ENCODE measurements around the gene ITGA6. TPM values are rescaled to one million over a fixed set of nuclear protein-coding genes. Genes with fewer than 3 reads are reported as not detected.

Gene ITGA6
- total RNA-seq, 1 donor from 2014 or later, result 26.1 TPM

DNA sequence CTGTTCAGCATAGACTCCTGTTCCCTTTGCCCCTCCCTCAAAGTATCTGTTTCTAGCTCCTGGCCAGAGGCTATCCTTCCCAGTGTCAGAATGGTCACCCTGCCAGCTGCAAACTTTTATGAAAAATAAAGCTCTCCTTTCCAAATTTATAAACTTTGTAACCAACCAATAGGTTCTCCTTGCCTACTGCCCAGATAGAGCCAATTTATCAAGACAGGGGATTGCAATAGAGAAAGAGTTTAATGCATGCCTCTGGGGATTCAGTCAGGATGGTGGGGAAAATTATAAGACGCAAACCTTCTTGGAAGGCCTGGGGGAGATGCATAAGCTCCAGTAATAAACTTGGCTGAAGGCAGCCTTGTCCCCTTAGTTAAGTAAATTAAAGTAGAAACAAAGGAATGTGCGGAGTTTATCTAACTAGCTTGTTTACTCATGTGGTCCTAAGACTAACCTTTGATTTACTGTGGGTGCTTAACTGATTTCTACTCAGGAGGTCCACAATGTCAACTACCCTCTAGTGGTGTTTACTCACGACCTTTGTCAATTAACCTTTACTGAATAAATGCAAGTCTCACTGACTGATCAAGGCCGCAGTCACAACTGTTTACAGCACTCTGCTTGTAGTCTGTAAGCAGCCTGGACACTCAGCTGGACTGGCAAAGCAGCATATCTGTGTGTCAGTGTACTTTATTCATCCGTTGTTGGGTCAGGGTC is 85.6 kb downstream of the ITGA6 start:
- no peaks in the 10 kb centered on the region for H3K4me1 Mint-ChIP-seq (ENCODE audit: unreplicated experiment)
- no peaks in the 10 kb centered on the region for H3K27me3 Mint-ChIP-seq
- no peak overlapping the region for H3K27ac Mint-ChIP-seq
- TF ChIP-seq CTCF (conservative IDR thresholded peaks at IDR 0.05), result no peak
- no peak overlapping the region for H3K4me3 Mint-ChIP-seq
- no peak for DNase-seq (ENCODE audit: extremely low spot score, unreplicated experiment)
- H3K9me3 Mint-ChIP-seq, result peaks cover 17% of the 10 kb centered on the region
- H3K36me3 Mint-ChIP-seq, result no peaks in the 10 kb centered on the region

- DNase-seq (ENCODE audit: extremely low spot score, unreplicated experiment), result no peak
- no peaks in the 10 kb centered on the region for H3K36me3 Mint-ChIP-seq
- H3K27me3 Mint-ChIP-seq, result no peaks in the 10 kb centered on the region
- TF ChIP-seq CTCF (conservative IDR thresholded peaks at IDR 0.05), result no peak
- H3K27ac Mint-ChIP-seq, result no peak overlapping the region
- H3K4me3 Mint-ChIP-seq, result no peak overlapping the region
- peaks cover 17% of the 10 kb centered on the region for H3K9me3 Mint-ChIP-seq
- H3K4me1 Mint-ChIP-seq (ENCODE audit: unreplicated experiment), result no peaks in the 10 kb centered on the region
Measured at GRCh38 chr2:172513524-172513900, 86.1 kb downstream of the ITGA6 start.

GRCh38 chr2:172513935-172514586 is 86.7 kb downstream of the ITGA6 start:
- TF ChIP-seq CTCF (conservative IDR thresholded peaks at IDR 0.05), result no peak
- DNase-seq (ENCODE audit: extremely low spot score, unreplicated experiment), result no peak
- no peak overlapping the region for H3K27ac Mint-ChIP-seq
- H3K36me3 Mint-ChIP-seq, result no peaks in the 10 kb centered on the region
- H3K27me3 Mint-ChIP-seq, result no peaks in the 10 kb centered on the region
- no peak overlapping the region for H3K4me3 Mint-ChIP-seq
- peaks cover 17% of the 10 kb centered on the region for H3K9me3 Mint-ChIP-seq
- H3K4me1 Mint-ChIP-seq (ENCODE audit: unreplicated experiment), result no peaks in the 10 kb centered on the region

DNA sequence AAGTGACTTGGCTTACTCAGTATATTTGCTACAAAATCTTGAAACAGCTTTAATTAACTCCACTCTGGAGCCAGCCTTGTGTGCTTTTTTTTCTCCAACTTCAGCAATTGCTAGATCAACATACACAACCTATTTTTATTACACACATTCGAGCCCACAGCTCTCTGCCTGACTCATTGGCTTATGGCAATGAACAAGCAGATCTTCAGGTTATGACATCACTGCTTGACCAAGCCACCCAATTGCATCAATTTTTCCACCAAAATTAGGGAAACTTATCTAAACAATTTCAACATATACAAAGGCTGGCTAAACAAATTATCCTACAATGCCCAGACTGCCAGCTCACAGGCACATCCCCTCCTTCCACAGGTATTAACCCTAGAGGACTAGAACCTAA is 88.9 kb downstream of the ITGA6 start:
- no peak for DNase-seq (ENCODE audit: extremely low spot score, unreplicated experiment)
- Mint-ChIP-seq H3K27ac (no peak overlapping the region), H3K36me3 (no peaks in the 10 kb centered on the region)

GRCh38 chr2:172518995-172519394 is 91.6 kb downstream of the ITGA6 start:
- Mint-ChIP-seq H3K9me3 (peaks cover 16% of the 10 kb centered on the region), H3K4me1 (ENCODE audit: unreplicated experiment) (no peaks in the 10 kb centered on the region), H3K36me3 (no peaks in the 10 kb centered on the region), H3K27ac (no peak overlapping the region), H3K4me3 (no peak overlapping the region), H3K27me3 (no peaks in the 10 kb centered on the region)
- no peak for DNase-seq (ENCODE audit: extremely low spot score, unreplicated experiment)
- no peak for TF ChIP-seq CTCF (conservative IDR thresholded peaks at IDR 0.05)

More for the DNA sequence above, 88.9 kb downstream of the ITGA6 start:
- Mint-ChIP-seq H3K9me3 (peaks cover 21% of the 10 kb centered on the region), H3K27me3 (no peaks in the 10 kb centered on the region), H3K4me1 (ENCODE audit: unreplicated experiment) (no peaks in the 10 kb centered on the region), H3K4me3 (no peak overlapping the region)
- TF ChIP-seq CTCF (conservative IDR thresholded peaks at IDR 0.05), result no peak
